Activated CD4-positive, alpha-beta T cell treated with anti-CD3 and anti-CD28 coated beads, Interleukin-2, amount 50 U/mL, for 4 hours (primary cell): ENCODE data around the gene DDX28.

Experiments used
- DNase-seq, 2 experiments: peaks; one replicate each; pipeline ENCODE4 v3.0.0-alpha.2; 2020

Gene DDX28, protein sequence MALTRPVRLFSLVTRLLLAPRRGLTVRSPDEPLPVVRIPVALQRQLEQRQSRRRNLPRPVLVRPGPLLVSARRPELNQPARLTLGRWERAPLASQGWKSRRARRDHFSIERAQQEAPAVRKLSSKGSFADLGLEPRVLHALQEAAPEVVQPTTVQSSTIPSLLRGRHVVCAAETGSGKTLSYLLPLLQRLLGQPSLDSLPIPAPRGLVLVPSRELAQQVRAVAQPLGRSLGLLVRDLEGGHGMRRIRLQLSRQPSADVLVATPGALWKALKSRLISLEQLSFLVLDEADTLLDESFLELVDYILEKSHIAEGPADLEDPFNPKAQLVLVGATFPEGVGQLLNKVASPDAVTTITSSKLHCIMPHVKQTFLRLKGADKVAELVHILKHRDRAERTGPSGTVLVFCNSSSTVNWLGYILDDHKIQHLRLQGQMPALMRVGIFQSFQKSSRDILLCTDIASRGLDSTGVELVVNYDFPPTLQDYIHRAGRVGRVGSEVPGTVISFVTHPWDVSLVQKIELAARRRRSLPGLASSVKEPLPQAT

DNA sequence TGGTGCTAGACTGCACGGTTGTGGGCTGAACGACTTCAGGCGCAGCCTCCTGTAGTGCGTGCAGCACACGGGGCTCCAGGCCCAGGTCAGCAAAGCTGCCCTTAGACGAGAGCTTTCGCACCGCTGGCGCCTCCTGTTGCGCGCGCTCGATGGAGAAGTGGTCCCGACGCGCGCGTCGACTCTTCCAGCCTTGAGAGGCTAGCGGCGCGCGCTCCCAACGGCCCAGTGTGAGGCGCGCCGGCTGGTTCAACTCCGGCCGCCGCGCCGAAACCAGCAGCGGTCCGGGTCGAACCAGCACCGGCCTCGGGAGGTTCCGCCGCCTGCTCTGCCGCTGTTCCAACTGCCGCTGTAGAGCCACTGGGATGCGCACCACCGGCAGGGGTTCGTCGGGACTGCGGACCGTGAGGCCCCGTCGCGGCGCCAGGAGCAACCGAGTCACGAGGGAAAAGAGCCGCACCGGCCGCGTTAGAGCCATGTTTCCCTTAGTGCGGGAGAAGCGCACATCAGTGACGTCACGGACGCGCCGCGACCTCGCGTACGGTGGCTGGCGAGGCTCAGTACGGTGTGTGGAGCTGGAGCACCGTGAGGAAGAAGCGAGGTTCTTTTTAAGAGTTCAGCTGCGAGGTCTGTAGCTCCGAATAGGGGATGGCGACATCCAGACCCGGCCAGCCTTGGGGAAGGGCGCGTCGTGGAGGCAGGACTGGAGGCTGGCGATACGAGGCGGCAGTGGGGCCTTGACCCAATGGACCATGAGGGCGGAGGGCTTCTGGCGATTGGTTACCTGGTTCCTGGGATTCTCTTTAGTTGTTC lies at the start of gene DDX28, which contains the start of gene DUS2:
Gene DDX28 (minus strand): TSS at position 505 of the 810 bp plus-strand sequence. CDS start 30 bp downstream, at position 475.
Gene DUS2 (plus strand): TSS at position 557 of the 810 bp plus-strand sequence. CDS start 14,740 bp downstream, outside the sequence.
- DNase-seq: peak; percentile 92 to 93

DNA sequence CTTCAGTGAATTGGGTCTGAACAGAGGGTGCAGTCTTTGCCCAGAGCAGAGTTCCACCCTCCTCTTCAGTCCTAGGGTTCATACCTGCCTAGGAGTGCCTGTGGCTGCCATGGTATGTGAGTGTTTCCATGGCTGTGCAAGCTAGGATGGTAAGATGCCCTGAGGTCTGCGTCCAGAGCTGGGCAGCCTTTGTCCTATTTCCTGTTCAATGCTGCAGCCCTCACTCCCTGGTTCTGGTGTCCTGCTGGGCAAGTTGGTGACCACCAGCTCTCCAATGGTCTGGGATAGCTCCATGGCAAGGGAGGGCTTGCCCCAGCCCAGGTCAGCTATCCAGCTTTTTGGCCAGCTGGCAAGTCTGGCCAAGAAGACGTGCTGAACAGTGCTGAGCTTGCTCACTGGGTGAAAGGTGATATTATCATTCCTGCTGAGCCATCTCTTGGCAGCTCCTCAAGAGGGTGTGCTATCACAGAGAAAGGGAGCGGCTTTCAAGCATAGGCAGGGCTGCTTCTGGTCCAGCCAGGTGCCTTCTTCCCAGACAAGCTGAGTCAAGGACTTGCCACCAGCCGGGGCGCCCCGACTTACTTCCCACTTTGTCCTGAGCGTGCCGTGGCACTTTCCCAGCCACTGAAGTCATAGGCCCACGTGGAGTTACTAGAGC lies 49.1 kb upstream of the DDX28 start:
- no peak for DNase-seq

DNA sequence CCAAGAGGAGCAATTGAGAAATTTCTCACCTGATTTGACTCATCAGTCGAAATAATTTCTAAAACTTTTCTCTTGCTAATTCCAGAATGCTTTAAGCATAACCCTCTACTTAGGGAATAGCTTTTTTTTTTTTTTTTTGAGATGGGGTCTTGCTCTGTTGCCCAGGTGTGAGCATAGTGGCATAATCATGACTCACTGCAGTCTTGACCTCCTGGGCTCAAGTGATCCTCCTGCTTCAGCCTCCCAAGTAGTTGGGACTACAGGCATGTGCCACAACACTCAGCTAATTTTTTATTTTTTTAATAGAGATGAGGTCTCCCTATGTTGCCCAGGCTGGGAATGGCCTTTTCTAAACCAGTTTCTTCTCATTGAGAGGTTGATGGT lies 48.5 kb upstream of the DDX28 start:
- no peak for DNase-seq

DNA sequence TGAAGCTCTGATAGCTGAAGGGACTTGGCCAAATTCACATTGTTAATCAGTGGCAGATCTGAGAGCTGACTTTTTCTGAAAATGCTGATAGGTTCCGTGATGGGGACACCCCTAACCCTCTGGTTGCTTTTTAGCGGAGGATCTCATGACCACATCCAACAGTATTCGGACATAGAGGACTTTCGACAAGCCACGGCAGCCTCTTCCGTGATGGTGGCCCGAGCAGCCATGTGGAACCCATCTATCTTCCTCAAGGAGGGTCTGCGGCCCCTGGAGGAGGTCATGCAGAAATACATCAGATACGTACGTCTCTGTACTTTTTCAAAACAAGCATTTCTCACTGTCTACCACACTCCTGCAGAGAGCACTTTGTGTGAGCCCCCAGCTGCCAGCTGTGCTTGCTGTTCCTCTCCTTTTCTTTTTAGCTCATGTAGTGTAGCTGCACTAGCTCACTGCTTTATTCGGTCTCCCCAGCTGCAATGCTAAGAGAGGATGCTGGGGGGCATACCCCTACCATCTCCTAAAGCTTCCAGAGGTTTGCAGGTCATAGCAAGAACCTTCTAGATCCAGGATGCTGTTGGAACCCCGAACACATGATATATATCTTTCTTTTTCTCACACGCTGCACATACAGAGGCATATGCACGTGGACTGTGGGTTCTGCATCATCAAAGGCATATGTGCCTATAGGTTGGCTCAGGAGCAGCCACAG lies 47.9 kb upstream of the DDX28 start:
- no peak for DNase-seq

DNA sequence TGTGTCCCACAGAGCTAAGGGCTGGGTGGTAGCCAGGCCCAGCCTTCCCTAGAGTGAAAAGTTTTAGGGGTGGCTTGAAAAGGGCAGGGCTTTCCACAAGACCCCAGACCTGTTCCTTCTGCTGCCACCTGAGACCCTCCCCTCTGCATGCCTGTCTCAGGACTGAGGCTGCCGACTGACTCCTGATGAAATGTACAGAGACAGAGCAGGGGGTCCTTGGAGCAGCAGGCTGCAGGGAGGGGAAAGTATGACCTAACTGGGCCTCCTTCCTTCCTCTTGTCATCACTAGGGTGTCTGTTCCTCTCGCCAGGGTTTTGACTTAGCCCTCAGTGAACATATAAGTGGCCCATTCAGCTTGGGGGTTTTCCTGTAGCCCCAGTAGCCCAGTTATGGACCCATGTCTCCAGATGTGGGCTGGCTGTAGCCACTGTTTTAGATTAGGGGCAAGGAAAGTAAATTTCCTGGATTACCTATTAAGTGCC lies 47.3 kb upstream of the DDX28 start:
- DNase-seq: no peak

DNA sequence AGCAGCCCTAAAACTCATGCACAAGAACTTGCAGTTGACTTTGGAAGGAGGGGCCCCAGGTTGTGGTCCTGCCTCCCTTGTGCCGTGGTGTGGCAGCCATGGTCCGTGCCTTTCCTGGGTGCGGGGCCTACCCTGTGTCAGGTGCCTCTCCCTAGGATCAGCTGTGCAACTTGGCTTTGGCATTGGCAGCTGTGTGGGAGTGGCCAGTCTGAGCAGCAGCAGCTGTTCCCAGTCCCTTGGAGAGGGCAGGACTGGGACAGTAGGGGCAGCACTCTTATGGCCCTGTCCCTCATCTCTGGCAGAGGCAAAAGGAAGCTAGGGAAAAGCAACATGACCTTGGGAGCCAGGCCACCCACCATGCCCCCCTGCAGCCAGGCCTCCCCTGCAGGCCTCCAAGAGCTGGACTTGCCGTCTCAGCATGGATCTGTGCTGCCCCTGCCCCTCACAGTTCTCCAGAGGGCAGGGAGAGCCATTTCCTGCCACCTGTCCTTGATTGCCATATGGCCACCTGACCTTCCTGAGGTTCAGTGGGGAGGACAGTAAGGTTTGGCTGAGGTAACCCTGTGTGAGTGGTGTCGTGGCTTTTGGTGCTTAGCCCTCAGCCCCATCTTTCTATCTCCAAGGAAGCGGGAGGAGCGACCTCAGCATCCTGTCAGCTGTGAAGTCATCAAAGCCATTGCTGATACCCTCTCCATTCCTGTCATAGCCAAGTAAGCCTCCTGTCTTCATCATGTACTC lies 46.6 kb upstream of the DDX28 start:
- no peak for DNase-seq

DNA sequence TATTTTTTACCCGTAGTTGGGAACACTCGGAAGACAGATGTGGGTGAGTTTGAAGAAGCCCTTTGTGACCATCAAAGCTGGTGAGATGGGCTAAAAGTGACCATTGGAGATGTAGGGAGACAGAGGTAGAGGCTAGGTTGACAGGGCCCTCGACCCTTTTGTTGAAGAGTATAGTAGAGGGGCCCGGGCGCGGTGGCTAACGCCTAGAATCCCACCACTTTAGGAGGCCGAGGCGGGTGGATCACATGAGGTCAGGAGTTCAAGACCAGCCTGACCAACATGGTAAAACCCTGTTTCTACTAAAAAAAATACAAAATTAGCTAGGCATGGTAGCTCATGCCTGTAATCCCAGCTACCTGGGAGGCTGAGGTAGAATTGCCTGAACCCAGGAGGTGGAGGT lies 45.9 kb upstream of the DDX28 start:
- DNase-seq: no peak

DNA sequence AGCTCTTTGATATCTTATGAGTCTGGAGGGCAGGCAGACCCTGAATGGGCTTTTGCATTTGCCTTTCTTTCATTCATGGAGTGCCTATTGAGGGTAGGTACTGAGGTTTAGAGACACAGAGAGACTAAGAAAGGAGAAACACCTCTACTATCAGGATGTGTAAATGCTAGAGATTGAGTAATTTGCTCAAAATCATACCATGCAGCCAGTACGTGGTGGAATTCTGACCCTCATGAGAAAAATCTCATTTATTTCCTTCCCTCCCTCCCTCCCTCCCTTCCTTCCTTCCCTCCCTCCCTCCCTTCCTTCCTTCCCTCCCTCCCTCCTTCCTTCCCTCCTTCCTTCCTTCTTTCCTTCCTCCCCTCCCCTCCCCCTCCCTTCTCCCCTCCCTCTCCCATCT lies 43.7 kb upstream of the DDX28 start:
- DNase-seq: no peak

DNA sequence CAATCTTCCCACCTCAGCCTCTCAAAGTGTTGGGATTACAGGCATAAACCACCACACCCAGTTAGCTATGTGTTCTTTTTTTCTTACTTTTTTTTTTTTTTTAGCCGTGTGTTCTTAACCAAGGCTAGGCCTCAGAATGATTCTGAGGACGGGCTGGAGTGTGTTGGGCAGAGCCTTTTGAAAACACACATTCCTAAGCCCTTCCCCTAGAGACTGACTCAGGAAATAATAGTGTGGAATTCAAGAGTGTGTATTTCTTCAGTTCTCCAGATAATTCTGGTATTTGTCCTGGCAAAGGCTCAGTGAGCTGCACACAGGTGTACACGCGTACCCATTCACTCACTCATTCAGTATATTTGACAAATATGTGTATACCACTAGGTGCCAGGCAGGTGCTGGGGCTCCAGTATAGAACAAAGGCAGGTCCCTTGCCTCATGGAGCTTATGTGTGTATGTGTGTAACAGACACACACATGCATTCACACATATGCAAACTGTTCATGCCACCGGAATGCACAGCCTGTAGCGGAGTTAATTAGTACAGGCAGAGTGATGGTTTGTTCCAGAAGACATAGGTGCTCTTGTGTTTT lies 42.8 kb upstream of the DDX28 start:
- DNase-seq: no peak

DNA sequence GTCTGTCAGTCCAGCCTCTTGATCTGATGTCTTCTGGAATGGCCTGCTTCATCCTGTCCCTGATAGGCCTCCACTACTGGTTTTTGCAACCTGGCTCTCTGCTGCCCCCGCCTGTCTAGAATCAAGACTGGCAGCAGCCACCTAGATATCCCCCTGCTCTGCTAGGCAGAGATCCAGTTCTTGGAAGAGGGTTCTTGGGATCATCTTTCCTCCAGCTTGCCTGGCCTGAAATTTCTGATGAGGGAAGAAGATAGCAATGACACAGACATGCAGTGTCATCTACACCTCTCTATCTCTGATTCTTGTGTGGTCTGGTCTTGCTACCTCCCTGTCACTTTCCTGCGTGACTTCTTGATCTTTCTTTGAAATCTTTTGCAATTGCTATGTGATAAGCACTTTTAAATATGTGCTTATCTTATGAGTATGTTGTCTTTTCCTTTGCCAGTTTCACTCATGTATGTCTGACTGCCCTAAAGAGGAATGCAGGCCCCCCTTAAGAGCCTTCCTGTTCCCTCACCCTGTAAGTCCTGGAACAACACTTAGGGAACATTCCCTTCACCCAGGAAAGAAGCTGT lies 41.8 kb upstream of the DDX28 start:
- DNase-seq: peak; percentile 68 to 70

DNA sequence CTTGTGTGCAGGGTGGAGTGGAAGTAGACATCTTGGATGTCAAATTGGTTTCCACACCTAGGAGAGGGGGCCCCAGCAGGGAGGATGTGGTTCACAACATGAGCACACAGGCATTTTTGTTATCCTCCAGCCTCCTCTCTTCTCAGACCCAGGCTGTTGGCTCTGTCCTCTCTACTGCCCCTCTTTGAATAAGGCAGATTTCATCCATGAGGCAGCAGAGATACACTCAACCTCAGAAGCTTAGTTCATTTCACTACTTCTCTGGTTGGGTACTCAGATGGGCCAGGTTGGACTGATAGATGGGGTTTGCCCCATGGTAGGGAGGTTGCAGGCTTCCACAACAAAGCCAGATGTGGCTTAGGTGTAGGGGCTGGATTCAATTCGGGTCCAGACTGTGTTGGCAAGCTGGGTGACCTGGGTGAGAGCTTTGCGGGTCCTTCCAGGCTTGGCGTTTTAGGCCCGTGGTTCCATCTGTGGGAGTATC lies 39.9 kb upstream of the DDX28 start:
- no peak for DNase-seq

DNA sequence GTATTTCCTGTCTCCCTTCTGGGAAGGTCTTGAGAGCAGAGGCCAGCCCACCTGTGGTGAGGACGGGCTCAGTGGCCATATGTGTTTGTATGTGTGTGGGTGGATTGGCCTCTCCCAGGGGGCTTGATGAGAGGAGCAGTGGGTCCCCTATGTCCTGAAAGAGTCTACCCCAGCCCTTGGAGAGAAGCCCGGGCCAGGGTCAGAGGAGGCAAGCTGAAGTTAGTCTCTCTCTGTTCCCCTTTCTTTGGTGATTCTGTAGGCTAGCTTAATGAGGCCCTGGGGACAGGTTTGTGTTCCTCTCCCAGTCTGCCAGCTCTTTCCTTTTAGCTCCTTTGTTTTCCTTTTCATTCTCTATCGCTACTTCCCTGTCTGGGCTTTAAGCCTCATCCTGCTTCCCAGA lies 38.4 kb upstream of the DDX28 start:
- DNase-seq: no peak

DNA sequence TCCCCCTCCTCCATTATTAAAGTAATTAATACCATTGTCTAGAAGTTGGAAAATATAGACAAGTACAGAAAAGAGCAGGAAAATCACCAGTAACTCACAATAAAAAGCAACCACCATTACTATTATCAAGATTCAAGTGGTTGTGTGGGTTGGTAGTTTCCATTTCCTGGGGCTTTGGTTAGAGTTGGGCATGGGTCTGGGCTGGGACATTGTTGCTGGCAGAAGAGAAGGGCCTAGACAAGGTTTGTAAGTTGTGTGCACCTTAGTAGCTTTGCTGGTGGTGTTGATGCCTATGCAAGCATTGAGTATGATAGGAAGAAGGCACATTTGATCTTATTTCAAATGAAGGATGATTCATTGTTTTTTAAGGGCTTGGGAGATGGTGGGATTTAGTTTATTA lies 36.8 kb upstream of the DDX28 start:
- DNase-seq: no peak

DNA sequence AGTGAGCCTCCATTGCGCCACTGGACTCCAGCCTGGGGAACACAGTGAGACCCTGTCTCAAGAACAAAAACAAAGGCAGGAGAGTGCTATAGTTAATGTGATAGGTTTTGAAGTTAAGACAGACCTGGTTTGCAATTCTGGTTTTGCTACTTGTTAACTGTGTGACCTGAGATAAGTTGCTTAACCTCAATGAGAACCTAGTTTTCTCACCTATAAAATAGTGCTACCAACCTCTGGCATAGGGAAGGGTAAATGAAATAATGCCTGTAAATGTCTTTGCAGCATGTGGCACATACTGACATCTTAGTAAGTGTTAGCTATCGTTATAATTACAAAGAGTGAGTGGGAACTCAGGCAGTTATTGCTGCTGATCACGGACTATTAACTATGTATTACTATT lies 32.4 kb upstream of the DDX28 start:
- no peak for DNase-seq

DNA sequence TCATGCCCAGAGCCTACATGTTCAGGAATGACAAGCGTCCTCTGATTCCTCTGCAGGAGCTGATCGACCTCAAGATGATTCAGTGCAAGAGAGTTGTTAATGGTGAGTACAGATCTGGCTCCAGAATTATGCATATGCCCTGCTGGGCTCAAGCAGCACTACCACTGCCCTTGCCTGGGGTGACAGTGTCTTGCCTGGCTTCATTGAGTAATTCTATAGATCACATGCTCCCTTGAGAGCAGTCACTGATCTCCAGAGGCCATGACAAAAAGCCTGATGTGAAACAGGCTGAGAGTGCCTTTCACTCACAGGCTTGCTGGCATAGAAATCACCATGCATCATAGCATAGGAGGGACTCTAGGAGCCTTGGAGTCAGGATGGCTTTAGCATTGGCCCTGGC lies 26.4 kb upstream of the DDX28 start:
- DNase-seq: no peak

DNA sequence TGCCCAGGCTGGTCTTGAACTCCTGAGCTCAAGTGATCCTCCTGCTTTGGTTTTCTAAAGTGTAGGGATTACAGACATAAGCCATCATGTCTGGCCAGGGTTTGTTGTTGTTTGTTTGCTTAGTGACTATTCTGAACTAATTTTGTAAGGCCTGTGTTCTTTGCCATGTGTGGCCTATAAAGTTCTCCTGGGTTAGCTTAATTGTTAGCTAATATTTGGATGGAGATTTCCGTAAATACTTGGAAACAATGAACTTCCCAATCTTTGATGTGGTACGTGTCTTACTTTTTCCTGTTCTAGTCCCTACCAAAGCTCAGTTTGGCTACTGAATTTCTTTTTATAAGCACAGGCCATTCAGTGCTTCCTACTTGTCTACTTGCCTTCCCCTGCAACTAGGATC lies 25.0 kb upstream of the DDX28 start:
- DNase-seq: no peak

DNA sequence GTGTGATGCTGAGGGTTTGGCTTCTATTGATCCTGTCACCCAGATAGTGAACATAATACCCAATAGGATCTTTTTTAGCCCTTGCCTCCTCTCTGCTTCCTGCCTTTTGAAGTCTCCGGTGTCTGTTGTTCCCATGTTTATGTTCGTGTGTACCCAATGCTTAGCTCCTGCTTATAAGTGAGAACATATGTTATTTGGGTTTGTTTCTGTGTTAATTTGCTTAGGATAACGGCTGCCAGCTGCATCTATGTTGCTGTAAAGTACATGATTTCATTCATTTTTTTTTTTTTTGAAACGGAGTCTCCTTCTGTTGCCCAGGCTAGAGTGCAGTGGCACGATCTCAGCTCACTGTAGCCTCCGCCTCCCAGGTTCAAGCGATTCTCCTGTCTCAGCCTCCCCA lies 23.1 kb upstream of the DDX28 start:
- no peak for DNase-seq

DNA sequence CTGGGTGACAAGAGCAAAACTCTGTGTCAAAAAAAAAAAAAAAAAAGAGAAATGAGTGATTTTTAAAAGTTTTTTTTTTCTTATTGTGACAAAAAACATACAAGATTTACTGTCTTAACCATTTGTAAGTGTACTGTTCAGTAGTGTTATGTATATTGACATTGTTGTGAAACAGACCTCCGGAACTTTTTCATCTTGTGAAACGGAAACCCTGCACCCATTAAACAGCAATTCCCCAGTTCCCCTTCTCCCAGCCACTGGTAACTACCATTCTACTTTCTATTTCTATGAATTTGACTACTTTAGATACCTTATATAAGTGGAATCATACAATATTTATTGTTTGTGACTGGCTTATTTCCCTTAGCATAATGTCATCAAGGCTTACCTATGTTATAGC lies 18.8 kb upstream of the DDX28 start:
- DNase-seq: no peak

DNA sequence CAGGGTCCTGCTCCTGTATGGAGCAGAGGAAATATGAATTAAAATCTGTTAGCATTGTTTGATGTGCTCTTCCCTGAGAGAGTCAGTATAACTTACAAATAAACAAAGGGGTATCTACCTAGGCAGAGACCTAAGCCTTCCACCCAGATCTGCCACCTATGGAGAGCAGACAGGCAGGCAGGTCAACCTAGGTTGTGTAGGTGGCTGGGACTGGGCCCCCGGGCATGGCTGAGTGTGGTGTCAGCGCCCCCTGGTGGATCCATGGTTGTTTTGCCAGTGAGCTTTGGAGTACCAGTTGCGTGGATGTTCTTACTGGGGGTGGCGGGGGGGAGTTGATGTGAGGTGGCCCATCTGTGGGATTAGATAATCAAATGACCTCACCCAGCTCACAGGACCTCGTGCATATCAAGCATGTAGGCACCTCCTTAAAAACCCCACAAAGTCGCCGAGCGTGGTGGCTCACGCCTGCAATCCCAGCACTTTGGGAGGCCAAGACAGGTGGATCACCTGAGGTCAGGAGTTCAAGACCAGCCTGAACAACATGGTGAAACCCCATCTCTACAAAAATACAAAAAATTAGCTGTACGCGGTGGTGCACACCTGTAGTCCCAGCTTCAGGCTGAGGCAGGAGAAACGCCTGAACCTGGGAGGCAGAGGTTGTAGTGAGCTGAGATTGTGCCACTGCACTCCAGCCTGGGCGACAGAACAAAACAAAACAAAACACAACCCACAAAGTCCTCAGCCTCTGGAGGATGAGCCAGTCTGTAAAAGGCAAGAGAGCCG lies 17.7 kb upstream of the DDX28 start:
- peak; percentile 89 to 90 for DNase-seq
